ENCODE measurements around the gene COMMD3.

Gene COMMD3

DNA sequence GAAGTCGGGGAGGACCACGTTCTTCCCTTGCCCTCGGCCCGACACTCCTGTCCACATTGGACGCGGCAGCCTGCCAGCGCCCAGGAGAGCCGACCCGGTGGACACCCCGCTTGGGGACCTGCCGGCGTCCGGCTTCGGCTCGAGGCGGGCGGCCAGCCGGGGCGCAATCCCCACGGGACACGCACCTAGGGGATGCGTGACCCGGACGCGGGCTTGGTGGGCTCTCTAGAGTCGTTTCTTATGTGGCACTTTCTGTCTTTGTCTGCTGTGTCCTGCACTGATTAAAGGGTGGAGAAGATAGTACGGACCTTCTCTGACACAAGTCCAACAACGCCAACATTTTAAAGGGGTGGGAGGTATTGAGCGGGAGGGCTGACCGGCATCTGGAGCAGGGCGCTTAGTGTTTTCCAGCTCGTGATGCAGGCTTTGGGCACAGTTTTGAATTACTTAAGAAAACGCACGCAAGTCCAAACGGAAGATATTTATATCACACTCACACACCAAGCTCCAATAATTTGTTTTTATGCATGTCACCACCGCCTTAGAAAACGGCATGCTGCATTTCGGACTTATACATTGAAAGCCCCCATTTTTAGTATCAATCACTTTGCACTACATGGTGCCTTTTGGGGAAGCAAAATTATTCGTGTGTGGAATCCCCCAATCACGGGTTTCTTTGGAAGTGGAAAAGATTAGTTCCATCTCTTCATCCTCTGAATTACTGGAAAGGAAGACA lies 25.2 kb downstream of the COMMD3 start:
- no peak for DNase-seq (ENCODE audit: extremely low spot score)
- CTCF ChIA-PET, result interaction anchor here (1.0 kb wide), 1 partner anchor 22 kb away, joined by 3 read pairs; no protein-coding TSS in a partner anchor
- TF ChIP-seq, protein P1, sequence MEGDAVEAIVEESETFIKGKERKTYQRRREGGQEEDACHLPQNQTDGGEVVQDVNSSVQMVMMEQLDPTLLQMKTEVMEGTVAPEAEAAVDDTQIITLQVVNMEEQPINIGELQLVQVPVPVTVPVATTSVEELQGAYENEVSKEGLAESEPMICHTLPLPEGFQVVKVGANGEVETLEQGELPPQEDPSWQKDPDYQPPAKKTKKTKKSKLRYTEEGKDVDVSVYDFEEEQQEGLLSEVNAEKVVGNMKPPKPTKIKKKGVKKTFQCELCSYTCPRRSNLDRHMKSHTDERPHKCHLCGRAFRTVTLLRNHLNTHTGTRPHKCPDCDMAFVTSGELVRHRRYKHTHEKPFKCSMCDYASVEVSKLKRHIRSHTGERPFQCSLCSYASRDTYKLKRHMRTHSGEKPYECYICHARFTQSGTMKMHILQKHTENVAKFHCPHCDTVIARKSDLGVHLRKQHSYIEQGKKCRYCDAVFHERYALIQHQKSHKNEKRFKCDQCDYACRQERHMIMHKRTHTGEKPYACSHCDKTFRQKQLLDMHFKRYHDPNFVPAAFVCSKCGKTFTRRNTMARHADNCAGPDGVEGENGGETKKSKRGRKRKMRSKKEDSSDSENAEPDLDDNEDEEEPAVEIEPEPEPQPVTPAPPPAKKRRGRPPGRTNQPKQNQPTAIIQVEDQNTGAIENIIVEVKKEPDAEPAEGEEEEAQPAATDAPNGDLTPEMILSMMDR (IDR thresholded peaks at IDR 0.05; ENCODE audit: control extremely low read depth, extremely low read depth, low read depth, missing control alignments), result no peak
- POLR2A ChIA-PET, result no interaction called here

DNA sequence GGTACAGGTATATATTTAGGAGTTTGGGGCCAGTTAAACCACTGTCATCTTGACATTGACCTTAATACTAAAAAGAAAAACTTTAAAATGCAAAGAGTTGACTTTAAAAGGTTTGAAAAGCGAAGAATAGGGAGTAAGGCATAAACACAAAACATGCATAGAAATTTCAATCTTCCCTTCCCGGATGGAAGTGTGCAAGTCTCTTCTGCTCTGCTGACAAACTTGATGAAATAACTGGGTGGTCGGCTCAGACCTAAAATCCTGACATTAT lies 25.7 kb downstream of the COMMD3 start:
- POLR2A ChIA-PET, result no interaction called here
- CTCF ChIA-PET, result no interaction called here
- DNase-seq (ENCODE audit: extremely low spot score), result no peak
- TF ChIP-seq, protein P1 (IDR thresholded peaks at IDR 0.05; ENCODE audit: control extremely low read depth, extremely low read depth, low read depth, missing control alignments), result no peak

DNA sequence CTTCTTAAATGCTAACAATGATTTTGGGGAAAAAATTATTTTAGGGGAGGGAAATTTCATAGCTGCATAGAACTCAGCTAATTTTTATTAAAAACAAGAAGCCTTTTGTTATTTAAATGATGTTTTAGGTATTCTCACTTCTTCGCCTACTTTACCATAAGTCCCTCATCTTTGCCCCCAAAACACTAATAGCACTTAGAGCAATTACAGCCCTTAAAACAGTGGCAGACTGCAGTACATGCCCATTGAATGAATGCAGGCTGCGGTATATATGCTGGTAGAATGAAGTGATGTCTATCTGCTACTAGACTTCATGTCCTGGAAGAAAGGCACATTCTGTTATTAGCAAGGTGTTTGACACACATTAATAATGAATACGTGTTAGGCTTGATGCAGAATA lies 26.2 kb downstream of the COMMD3 start:
- TF ChIP-seq, protein P1 (IDR thresholded peaks at IDR 0.05; ENCODE audit: control extremely low read depth, extremely low read depth, low read depth, missing control alignments), result no peak
- DNase-seq (ENCODE audit: extremely low spot score), result no peak
- CTCF ChIA-PET, result interaction anchor here (1.5 kb wide), 1 partner anchor 111 kb away, joined by 3 read pairs; no protein-coding TSS in a partner anchor
- POLR2A ChIA-PET, result no interaction called here

DNA sequence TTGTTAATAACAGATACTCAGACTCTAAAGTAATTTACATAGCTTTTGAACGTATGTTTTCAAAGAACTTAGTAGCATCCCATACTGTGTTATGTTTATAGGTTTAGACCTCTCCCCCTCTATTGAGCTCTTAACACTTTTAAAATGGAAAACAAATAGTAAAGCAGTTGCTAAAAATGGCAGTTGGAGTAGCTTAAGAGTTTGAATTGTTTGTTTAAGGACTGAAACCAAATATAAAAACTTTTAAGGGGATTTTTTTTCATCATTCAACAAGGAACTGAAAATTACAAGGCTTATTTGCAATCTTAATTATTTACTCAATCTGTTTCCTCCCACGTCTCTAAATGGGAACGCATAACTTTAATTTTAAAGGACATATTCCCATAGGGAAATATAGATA lies 27.5 kb downstream of the COMMD3 start:
- TF ChIP-seq, protein P1 (IDR thresholded peaks at IDR 0.05; ENCODE audit: control extremely low read depth, extremely low read depth, low read depth, missing control alignments), result no peak
- ChIA-PET CTCF (interaction anchor here (0.7 to 1.7 kb wide), 6 partner anchors 9 to 646 kb away, joined by 3 to 6 read pairs (median 3); no protein-coding TSS in a partner anchor), POLR2A (no interaction called here)
- peak; percentile 24 for DNase-seq (ENCODE audit: extremely low spot score)

DNA sequence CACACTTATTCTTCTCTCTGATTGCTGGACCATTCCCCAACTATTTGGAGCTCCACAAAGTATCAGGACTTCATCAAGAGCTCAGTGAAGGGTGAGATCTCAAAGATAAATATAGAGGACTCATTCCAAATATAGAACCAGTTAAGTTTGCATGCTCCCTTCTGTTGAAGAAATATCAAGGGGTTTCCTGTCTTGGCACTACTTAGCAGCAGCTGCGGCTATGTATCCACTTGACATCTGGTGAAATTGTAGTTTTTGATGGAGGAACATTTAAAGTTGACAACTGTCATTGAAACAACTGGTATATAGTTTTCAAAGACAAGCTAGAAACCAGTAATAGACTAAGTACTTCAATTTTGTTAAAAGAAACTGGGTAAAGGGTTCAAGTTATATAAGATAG lies 28.1 kb downstream of the COMMD3 start:
- ChIA-PET POLR2A (no interaction called here), CTCF (interaction anchor here (0.8 to 1.7 kb wide), 5 partner anchors 18 to 645 kb away, joined by 3 to 6 read pairs (median 3); no protein-coding TSS in a partner anchor)
- peak; percentile 25 for DNase-seq (ENCODE audit: extremely low spot score)
- TF ChIP-seq, protein P1 (IDR thresholded peaks at IDR 0.05; ENCODE audit: control extremely low read depth, extremely low read depth, low read depth, missing control alignments), result no peak

DNA sequence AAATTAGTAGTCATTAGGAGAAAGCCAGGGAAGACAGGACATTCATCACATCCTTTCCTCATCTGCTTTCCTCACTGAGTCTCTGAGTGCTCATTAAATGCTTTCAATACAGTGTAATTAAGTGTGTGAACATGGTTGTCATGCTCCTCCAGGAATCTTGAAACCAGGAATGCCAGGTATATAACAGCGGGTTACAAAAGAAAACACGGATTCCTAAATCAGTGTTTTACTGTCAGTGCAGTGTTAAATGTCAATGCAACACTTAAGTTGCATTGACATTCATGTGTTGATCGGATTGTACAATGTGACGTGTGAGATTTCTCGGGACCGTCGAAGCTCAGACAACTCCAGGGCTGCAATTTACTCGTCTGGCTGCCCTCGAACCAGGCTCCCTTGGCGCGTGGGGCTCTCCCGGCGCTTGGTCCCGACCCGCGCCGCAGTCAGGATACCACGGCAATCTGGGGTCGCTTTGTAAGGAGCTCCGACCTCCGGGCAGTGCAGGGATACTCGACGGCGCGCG lies 28.7 kb downstream of the COMMD3 start:
- ChIA-PET CTCF (interaction anchor here (0.8 to 1.7 kb wide), 5 partner anchors 20 to 644 kb away, joined by 3 to 6 read pairs (median 4); no protein-coding TSS in a partner anchor), POLR2A (no interaction called here)
- peak; percentile 10 for DNase-seq (ENCODE audit: extremely low spot score)
- TF ChIP-seq, protein P1 (IDR thresholded peaks at IDR 0.05; ENCODE audit: control extremely low read depth, extremely low read depth, low read depth, missing control alignments), result no peak

Data from GM10248 (cell line).